K562 (cell line): Measurements from ENCODE around the gene MAMDC4. TPM values are rescaled to one million over a fixed set of nuclear protein-coding genes. Genes with fewer than 3 reads are reported as not detected.
A peak's percentile ranks its signal among the peaks of the same experiment; 100 is the strongest.

Experiments used
- FOXA1 ChIP-seq: fragments of 450-650 bp; IDR thresholded peaks from 2 replicates; pipeline ENCODE4 v1.6.1; 2016; ENCODE audit warnings: mild to moderate bottlenecking, borderline replicate concordance
- GABPB1 ChIP-seq: sonication (generic); formaldehyde crosslinking; IDR thresholded peaks from 2 replicates; pipeline ENCODE4 v1.8.0; 2022; ENCODE audit warnings: mild to moderate bottlenecking, missing genetic modification reagents
- HNRNPH1 ChIP-seq: fragments of 200-400 bp; formaldehyde crosslinking; optimal IDR thresholded peaks from 2 replicates; pipeline ENCODE3; 2017; ENCODE audit warnings: low read depth, mild to moderate bottlenecking, low read length, moderate library complexity
- MED1 ChIP-seq: sonication (generic); formaldehyde crosslinking; IDR thresholded peaks from 2 replicates; pipeline ENCODE4 v1.8.1; 2023; ENCODE audit warnings: missing genetic modification reagents, borderline replicate concordance
- MTF1 ChIP-seq: fragments of 250-450 bp; sonication (Bioruptor Pico); IDR thresholded peaks from 2 replicates; pipeline ENCODE4 v1.9.0; 2021; ENCODE audit warnings: moderate library complexity, mild to moderate bottlenecking, inconsistent platforms, borderline replicate concordance
- NR3C1 ChIP-seq: sonication (generic); formaldehyde crosslinking; IDR thresholded peaks from 2 replicates; pipeline ENCODE4 v1.8.1; 2022; ENCODE audit warnings: missing genetic modification reagents
- SMARCA4 ChIP-seq: fragments of 450-650 bp; IDR thresholded peaks from 2 replicates; pipeline ENCODE4 v1.6.1; 2016
- ZFPM2 ChIP-seq: fragments of 250-450 bp; sonication (Bioruptor Pico); IDR thresholded peaks from 2 replicates; pipeline ENCODE4 v1.5.1; 2022; ENCODE audit warnings: mild to moderate bottlenecking
- ZNF408 ChIP-seq: fragments of 250-450 bp; sonication (Bioruptor Pico); IDR thresholded peaks from 2 replicates; pipeline ENCODE4 v1.4.0; 2020; ENCODE audit warnings: low read depth, mild to moderate bottlenecking, moderate library complexity
- polyA plus RNA-seq, 8 experiments: library from polyadenylated mRNA; depleted of rRNA in 4 of 8; stranded (reverse) in 5 of 8; unstranded in 3 of 8; fragments of >200 nt; fragmentation: Nextera tagmentation in 2 of 8; fragmentation: Illumina TruSeq in 1 of 8; extraction: Ambion mirVana in 2 of 8; extraction: Trizol in 1 of 8; gene quantifications; 2 replicates each; pipeline versions ENCODE4 v1.2.1 to v1.2.3, GENCODE V29; 2011 to 2014; ENCODE audit warnings: inconsistent platforms in 1 of 8, missing spikeins in 1 of 8
- total RNA-seq, 7 experiments: library from RNA; depleted of rRNA in 6 of 7; stranded (reverse); fragments of >200 nt in 6 of 7; fragmentation: Illumina TruSeq in 2 of 7; extraction: Trizol in 2 of 7; gene quantifications; 2 replicates each; pipeline versions ENCODE4 v1.2.1 to v1.2.3, GENCODE V29; 2011 to 2021; ENCODE audit warnings: low replicate concordance in 1 of 7
- TF ChIP-seq, protein P1 (sequence below): IDR thresholded peaks from 2 replicates; pipeline ENCODE4 v1.6.1; 2016; ENCODE audit warnings: missing genetic modification characterization, missing compliant biosample characterization
- TF ChIP-seq, protein P2 (sequence below): fragments of 450-650 bp; formaldehyde crosslinking; IDR thresholded peaks from 2 replicates; pipeline ENCODE4 v1.4.0; 2020; ENCODE audit warnings: mild to moderate bottlenecking, moderate library complexity
- TF ChIP-seq, protein P3 (sequence below): fragments of 250-450 bp; sonication (Bioruptor Pico); IDR thresholded peaks from 2 replicates; pipeline ENCODE4 v1.4.0; 2020; ENCODE audit warnings: mild to moderate bottlenecking
- TF ChIP-seq, protein P4 (sequence below): fragments of 150-350 bp; conservative IDR thresholded peaks from 2 replicates; pipeline ENCODE4 v1.6.1; 2014; ENCODE audit warnings: low read length
- TF ChIP-seq, protein P5 (sequence below), 2 experiments: fragments of 450-650 bp in 1 of 2; sonication (generic) in 1 of 2; formaldehyde crosslinking in 1 of 2; IDR thresholded peaks in 1 of 2; conservative IDR thresholded peaks in 1 of 2; 2 replicates each; pipeline versions ENCODE4 v1.6.1 to v1.8.1; 2016 to 2023; ENCODE audit warnings: mild to moderate bottlenecking in 2 of 2, moderate library complexity in 2 of 2, inconsistent platforms in 1 of 2, missing genetic modification reagents in 1 of 2
- TF ChIP-seq, protein P6 (sequence below), 2 experiments: fragments of 450-650 bp; conservative IDR thresholded peaks; 2 replicates each; pipeline ENCODE4 v1.6.1; 2017; ENCODE audit warnings: mild to moderate bottlenecking in 2 of 2, moderate library complexity in 2 of 2

The MAMDC4 gene
- total and polyA plus RNA-seq, 9 of the 15 experiments (the other 6 are each of a cell fraction or from before 2014, with no cell fraction given): 0.03 to 10.8 (median 1.5) TPM

DNA sequence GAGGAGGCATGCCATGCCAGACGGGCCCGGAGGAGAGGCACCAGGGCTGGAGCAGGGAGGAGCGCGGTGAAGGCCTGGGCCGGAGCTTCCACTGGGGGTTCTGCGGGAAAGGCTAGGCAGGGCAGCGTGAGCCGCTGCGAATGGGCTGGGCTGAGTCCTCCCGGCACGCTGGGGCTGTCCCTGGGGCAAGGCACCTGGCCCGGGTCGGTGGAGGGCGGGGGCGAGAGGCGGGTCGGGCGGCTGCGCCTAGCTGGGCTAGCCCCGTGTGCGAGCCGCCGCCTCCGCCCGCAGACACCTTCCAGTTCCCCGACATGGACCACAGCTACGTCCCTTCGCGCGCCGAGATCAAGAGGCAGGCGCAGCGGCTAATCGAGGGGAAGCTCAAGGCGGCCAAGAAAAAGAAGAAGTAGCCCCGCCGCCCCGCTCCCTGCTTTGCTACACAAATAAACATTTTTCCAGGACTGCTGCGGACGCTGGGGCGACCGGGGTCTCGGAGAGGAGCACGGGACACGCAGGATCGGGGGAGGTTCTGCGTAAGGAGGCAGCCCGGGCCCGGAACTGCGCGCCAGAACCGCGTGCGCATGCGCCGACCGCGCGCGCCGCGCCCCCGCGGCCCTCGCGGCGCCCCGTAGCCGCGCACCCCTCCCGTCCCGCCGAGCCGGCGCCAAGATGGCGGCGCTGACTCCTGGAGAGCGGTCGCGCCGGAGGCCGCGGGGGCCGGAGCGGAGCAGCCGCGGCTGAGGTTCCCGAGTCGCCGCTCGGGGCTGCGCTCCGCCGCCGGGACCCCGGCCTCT, 44.7 kb upstream of the MAMDC4 start, which contains the start of gene RABL6 (continued):
- TF ChIP-seq, protein P1, sequence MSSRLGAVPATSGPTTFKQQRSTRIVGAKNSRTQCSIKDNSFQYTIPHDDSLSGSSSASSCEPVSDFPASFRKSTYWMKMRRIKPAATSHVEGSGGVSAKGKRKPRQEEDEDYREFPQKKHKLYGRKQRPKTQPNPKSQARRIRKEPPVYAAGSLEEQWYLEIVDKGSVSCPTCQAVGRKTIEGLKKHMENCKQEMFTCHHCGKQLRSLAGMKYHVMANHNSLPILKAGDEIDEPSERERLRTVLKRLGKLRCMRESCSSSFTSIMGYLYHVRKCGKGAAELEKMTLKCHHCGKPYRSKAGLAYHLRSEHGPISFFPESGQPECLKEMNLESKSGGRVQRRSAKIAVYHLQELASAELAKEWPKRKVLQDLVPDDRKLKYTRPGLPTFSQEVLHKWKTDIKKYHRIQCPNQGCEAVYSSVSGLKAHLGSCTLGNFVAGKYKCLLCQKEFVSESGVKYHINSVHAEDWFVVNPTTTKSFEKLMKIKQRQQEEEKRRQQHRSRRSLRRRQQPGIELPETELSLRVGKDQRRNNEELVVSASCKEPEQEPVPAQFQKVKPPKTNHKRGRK (tag): no peak
- no peak for TF ChIP-seq HNRNPH1
- TF ChIP-seq, protein P2, sequence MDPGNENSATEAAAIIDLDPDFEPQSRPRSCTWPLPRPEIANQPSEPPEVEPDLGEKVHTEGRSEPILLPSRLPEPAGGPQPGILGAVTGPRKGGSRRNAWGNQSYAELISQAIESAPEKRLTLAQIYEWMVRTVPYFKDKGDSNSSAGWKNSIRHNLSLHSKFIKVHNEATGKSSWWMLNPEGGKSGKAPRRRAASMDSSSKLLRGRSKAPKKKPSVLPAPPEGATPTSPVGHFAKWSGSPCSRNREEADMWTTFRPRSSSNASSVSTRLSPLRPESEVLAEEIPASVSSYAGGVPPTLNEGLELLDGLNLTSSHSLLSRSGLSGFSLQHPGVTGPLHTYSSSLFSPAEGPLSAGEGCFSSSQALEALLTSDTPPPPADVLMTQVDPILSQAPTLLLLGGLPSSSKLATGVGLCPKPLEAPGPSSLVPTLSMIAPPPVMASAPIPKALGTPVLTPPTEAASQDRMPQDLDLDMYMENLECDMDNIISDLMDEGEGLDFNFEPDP (CRISPR knock-in tag): no peak
- TF ChIP-seq, protein P3, sequence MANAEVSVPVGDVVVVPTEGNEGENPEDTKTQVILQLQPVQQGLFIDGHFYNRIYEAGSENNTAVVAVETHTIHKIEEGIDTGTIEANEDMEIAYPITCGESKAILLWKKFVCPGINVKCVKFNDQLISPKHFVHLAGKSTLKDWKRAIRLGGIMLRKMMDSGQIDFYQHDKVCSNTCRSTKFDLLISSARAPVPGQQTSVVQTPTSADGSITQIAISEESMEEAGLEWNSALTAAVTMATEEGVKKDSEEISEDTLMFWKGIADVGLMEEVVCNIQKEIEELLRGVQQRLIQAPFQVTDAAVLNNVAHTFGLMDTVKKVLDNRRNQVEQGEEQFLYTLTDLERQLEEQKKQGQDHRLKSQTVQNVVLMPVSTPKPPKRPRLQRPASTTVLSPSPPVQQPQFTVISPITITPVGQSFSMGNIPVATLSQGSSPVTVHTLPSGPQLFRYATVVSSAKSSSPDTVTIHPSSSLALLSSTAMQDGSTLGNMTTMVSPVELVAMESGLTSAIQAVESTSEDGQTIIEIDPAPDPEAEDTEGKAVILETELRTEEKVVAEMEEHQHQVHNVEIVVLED: peak; percentile 73
- no peak for TF ChIP-seq SMARCA4
- peak; percentile 51 for TF ChIP-seq GABPB1 (CRISPR knock-in tag)
- TF ChIP-seq, protein P4, sequence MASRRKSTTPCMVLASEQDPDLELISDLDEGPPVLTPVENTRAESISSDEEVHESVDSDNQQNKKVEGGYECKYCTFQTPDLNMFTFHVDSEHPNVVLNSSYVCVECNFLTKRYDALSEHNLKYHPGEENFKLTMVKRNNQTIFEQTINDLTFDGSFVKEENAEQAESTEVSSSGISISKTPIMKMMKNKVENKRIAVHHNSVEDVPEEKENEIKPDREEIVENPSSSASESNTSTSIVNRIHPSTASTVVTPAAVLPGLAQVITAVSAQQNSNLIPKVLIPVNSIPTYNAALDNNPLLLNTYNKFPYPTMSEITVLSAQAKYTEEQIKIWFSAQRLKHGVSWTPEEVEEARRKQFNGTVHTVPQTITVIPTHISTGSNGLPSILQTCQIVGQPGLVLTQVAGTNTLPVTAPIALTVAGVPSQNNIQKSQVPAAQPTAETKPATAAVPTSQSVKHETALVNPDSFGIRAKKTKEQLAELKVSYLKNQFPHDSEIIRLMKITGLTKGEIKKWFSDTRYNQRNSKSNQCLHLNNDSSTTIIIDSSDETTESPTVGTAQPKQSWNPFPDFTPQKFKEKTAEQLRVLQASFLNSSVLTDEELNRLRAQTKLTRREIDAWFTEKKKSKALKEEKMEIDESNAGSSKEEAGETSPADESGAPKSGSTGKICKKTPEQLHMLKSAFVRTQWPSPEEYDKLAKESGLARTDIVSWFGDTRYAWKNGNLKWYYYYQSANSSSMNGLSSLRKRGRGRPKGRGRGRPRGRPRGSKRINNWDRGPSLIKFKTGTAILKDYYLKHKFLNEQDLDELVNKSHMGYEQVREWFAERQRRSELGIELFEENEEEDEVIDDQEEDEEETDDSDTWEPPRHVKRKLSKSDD: no peak
- no peak for TF ChIP-seq NR3C1 (CRISPR knock-in tag)
- TF ChIP-seq, protein P5, sequence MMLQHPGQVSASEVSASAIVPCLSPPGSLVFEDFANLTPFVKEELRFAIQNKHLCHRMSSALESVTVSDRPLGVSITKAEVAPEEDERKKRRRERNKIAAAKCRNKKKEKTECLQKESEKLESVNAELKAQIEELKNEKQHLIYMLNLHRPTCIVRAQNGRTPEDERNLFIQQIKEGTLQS (IDR thresholded peaks at IDR 0.05): no peak
- TF ChIP-seq, protein P5 (CRISPR knock-in tag; conservative IDR thresholded peaks at IDR 0.05): no peak
- TF ChIP-seq MTF1 (CRISPR knock-in tag): no peak
- TF ChIP-seq ZNF408 (CRISPR knock-in tag): no peak
- no peak for TF ChIP-seq FOXA1
- TF ChIP-seq, protein P6, sequence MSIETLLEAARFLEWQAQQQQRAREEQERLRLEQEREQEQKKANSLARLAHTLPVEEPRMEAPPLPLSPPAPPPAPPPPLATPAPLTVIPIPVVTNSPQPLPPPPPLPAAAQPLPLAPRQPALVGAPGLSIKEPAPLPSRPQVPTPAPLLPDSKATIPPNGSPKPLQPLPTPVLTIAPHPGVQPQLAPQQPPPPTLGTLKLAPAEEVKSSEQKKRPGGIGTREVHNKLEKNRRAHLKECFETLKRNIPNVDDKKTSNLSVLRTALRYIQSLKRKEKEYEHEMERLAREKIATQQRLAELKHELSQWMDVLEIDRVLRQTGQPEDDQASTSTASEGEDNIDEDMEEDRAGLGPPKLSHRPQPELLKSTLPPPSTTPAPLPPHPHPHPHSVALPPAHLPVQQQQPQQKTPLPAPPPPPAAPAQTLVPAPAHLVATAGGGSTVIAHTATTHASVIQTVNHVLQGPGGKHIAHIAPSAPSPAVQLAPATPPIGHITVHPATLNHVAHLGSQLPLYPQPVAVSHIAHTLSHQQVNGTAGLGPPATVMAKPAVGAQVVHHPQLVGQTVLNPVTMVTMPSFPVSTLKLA (conservative IDR thresholded peaks at IDR 0.05): peak in 1 of 2 experiments; percentile 58; a peak in 2 of 4 replicates
- no peak for TF ChIP-seq ZFPM2 (CRISPR knock-in tag)
- no peak for TF ChIP-seq MED1 (CRISPR knock-in tag)
